RPMI7951 (cell line): ENCODE results near the gene MAGEL2. TPM values are rescaled to one million over a fixed set of nuclear protein-coding genes. Genes with fewer than 3 reads are reported as not detected.
"Not testable (repeated sequence)": the region's sequence is repeated elsewhere in the genome, so short reads cannot be mapped to it uniquely, and the experiment has no call there.

Experiments used
- DNase-seq: peaks from one replicate; pipeline ENCODE4 v3.0.0-alpha.2; 2012; ENCODE audit warnings: low read depth
- total RNA-seq: library from RNA; depleted of rRNA; stranded (reverse); fragments of >200 nt; shearing (Covaris generic); gene quantifications from 2 replicates; pipeline ENCODE4 v1.2.3, GENCODE V29; 2014; rRNA removed

The MAGEL2 gene
- total RNA-seq, 1 experiment from 2014 or later, result not detected

DNA sequence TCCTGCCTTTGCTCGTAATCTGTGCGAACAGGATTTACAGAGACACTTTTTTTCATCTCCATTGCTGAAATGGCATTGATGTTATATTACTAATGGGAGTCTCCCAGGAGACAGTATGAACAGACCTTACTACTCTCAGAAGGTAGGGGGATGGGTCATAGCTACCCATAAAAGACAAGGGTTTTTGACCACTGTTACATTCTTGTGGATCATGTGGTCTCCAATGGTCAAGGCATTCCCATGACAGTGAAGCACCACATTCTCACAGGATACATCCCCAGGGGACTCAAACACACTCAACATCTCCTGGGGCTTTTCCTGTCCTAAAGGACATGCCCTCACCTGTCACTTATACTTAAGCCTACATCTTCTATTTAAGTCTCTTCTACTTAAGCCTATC is 41.4 kb downstream of the MAGEL2 start:
- no peak for DNase-seq

DNA sequence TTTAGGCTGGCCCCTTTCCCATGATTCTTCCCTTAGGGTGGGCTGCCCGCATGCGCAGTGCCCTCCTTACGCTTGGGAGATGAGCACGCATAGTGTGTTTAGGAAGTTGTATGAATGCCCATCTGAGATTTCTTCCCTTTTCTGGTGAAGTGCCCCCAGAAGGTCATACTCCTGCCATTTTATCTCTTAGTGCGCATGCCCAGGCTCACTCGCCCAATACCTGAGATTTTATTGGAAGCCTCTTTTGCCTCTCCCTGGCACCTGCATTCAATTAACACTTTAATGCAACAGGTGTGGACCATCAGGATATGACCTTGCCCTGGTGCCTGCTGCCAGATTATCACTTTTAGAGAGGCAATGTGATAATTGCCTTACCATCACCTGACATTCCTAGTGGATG is 45.5 kb downstream of the MAGEL2 start:
- no peak for DNase-seq

DNA sequence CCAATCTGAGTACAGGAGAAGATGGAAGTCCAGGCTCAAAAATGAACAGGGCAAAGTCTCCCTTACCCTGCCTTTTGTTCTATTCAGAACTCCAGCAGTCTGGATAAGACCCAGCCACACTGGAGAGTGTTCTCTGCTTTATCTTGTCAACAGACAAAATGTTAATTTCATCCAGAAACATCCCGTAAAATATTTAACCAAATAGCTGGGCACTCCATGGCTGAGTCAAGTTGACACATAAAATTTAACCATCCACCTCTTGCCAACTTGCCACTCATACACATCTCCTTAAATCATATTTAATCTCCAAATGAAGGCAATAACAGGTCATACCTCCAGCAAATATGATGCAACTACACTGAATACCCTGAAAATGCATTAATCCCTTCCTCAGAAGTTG is 48.6 kb downstream of the MAGEL2 start:
- no peak for DNase-seq

DNA sequence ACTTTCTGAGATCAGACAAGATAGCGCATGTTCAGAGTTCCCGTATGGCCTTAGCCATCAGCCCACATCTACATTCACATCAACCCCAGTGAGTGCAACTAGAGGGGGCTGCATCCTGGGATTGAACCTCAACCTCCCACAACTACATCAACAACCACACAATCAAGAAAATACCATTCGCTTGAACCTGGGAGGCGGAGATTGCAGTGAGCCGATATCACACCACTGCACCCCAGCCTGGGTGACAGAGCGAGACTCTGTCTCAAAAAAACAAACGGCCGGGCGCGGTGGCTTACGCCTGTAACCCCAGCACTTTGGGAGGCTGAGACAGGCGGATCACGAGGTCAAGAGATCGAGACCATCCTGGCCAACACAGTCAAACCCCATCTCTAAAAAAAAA is 50.4 kb downstream of the MAGEL2 start:
- not testable (repeated sequence) for DNase-seq

DNA sequence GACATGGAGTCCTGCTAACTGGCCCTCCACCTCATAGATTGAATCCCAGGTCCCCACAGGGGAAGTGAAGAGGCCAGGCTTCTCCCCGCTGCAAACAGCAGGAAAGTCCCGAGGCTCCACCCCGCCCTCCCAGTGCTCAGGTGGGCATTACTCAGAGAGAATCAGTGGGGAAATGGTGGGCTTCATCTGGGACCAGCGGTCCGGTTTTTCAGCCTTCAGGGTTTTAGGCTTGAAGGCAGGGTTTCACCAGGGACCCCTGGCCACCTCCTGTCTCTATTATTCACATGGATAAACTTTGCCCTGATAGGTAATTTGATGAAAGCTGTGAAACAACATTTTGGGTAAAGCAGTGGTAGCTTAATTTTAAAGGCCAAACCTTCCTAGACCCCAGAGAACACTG is 50.9 kb downstream of the MAGEL2 start:
- DNase-seq, result no peak

DNA sequence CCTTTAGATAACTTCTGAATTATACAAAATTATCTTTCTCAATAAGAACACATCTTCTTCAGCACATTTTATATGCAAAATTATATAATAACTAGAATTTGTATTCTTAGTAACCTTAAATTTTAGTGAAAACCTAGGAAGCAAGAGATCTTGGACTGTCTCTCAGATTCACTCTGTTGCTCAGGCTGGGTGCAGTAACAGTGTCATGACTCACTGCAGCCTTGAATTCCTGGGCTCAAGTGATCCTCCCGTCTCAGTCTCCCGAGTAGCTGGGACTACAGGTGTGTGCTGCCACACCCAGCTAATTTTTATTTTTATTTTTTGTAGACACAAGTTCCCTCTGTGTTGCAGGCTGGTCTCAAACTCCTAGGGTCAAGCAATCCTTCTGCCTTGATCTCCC is 52.3 kb downstream of the MAGEL2 start:
- DNase-seq, result no peak

DNA sequence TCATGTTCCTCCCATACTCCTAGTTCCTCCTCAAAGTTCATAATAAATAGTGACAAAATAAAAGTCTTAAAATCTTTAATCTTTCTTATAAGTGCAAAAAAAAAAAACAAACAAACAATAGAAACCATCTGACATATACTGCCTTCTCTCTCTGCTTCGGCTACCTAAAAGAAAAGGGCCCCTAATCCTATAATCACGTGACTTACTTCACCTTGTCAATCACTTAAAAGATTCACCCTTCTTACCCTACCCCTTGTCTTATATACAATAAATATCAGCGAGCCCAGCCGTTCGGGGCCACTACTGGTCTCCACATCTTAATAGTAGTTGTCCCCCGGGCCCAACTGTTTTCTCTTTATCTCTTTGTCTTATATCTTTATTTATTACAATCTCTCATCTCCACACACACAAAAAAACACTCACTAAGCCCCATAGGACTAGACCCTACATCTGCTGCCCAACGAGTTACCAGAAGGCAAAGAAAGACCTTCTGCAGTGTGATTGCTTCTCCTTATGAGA is 53.4 kb downstream of the MAGEL2 start:
- DNase-seq, result no peak

Other genes starting within 250 kb of the MAGEL2 start
- gene GOLGA6L2, start 200.6 kb downstream of the MAGEL2 start, total RNA-seq, result not detected in 2 replicates
- gene MKRN3, start 82.2 kb downstream of the MAGEL2 start, total RNA-seq, result 3.5 and 3.6 TPM in 2 replicates
- 24.0 and 30.2 TPM in 2 replicates for gene NDN, start 39.4 kb upstream of the MAGEL2 start, total RNA-seq